Measurements from ENCODE around the gene FREM2. TPM values are rescaled to one million over a fixed set of nuclear protein-coding genes. Genes with fewer than 3 reads are reported as not detected.
A peak's percentile ranks its signal among the peaks of the same experiment; 100 is the strongest.

The FREM2 gene
- total RNA-seq, 3 donors from 2014 or later: 0.33 to 0.96 (median 0.59) TPM

GRCh38 chr13:38755793-38756192 lies 68.9 kb downstream of the FREM2 start:
- no peak overlapping the region for H3K4me3 ChIP-seq
- H3K27ac ChIP-seq: no peak overlapping the region
- H3K9me3 ChIP-seq: no peaks in the 10 kb centered on the region
- H3K27me3 ChIP-seq: peaks cover 0 to 3% of the 10 kb centered on the region in 2 donors
- no peaks in the 10 kb centered on the region for H3K36me3 ChIP-seq
- DNase-seq (ENCODE audit: low spot score in 2 of 2): no peak
- no peaks in the 10 kb centered on the region for H3K4me1 ChIP-seq
- intact Hi-C loops (cut with DNase I; ENCODE audit: low total_unique reads): no loop called here
- TF ChIP-seq POLR2A (IDR thresholded peaks at IDR 0.05) (no peak), POLR2AphosphoS5 (IDR thresholded peaks at IDR 0.05) (no peak), CTCF (IDR thresholded peaks at IDR 0.05) (no peak)

DNA sequence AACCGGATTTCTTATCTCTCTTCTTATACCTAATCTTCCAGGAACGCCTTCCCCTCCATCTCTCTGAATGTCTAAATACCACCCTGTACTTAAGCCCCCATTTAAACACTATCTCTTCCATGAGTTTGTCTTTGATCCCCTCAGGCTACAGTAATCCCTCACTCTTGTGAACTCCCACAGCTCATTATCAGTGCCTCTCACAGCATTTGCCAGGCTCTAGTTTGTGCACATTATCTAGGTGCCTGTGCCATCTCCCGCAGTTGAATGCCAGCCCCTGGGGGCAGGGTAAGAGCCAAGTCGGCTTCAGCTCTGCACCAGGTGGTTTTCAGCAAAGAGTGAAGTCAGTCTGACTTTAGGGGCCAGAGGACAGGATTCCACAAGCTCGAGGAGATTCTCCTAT lies 71.4 kb downstream of the FREM2 start:
- Histone ChIP-seq H3K9me3 (no peaks in the 10 kb centered on the region), H3K4me3 (no peak overlapping the region), H3K4me1 (no peaks in the 10 kb centered on the region), H3K27ac (no peak overlapping the region), H3K36me3 (no peaks in the 10 kb centered on the region), H3K27me3 (peaks cover 0 to 3% of the 10 kb centered on the region in 2 donors)
- DNase-seq (ENCODE audit: low spot score in 2 of 2): no peak
- TF ChIP-seq POLR2AphosphoS5 (IDR thresholded peaks at IDR 0.05) (no peak), CTCF (IDR thresholded peaks at IDR 0.05) (no peak), POLR2A (IDR thresholded peaks at IDR 0.05) (no peak)
- intact Hi-C loops (cut with DNase I; ENCODE audit: low total_unique reads): no loop called here

DNA sequence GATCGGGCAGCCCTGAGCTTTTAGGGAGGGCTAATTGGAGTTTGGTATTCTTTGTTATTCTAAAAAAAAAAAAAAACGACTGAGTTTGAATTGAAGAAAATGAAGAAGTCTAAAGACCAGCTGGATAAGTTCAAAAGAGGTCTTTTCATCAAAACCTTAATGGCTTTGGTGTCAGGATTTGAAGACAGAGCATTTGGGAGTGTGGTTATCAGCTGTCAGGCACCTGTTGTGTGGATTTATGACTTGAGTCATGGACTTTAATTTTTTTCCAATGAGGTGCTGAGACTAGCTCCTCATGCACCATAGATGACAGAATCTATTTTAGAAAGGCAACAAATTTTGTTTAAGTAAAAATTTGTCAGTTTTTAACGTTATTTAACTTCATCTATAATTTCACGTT lies 72.5 kb downstream of the FREM2 start:
- Histone ChIP-seq H3K4me3 (no peak overlapping the region), H3K27me3 (peaks cover 0 to 3% of the 10 kb centered on the region in 2 donors), H3K27ac (no peak overlapping the region), H3K36me3 (no peaks in the 10 kb centered on the region), H3K9me3 (no peaks in the 10 kb centered on the region), H3K4me1 (no peaks in the 10 kb centered on the region)
- no peak for DNase-seq (ENCODE audit: low spot score in 2 of 2)
- TF ChIP-seq POLR2A (IDR thresholded peaks at IDR 0.05) (no peak), POLR2AphosphoS5 (IDR thresholded peaks at IDR 0.05) (no peak)
- intact Hi-C loops (cut with DNase I; ENCODE audit: low total_unique reads): no loop called here

- Histone ChIP-seq H3K4me1 (no peaks in the 10 kb centered on the region), H3K4me3 (no peak overlapping the region), H3K27me3 (peaks cover 0 to under 1% of the 10 kb centered on the region in 2 donors), H3K27ac (no peak overlapping the region), H3K36me3 (no peaks in the 10 kb centered on the region), H3K9me3 (no peaks in the 10 kb centered on the region)
- TF ChIP-seq CTCF (IDR thresholded peaks at IDR 0.05) (peak in 2 of 3 donors; percentile 45 to 50), POLR2AphosphoS5 (IDR thresholded peaks at IDR 0.05) (no peak)
- DNase-seq (ENCODE audit: low spot score in 2 of 2): no peak
- intact Hi-C loops (cut with DNase I; ENCODE audit: low total_unique reads): no loop called here
Measured at GRCh38 chr13:38763446-38764381, 76.8 kb downstream of the FREM2 start.

DNA sequence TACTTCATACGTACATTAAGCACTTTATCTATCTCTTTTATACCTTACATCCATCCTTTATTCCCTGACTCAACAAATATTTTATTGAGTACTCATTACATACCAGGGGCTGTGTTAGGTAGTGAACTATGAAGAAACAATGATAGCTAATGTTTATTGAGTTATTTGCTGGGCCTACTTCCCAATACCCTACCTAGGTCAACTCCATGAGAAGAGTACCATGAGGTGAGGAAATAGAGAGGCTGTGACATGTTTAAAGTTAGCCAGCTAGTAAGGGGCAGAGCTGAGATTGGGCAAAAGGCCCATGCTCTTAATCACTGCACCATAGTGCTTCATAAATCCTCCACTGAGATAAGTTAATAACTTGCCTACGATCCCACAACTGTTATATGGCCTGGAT lies 79.9 kb downstream of the FREM2 start:
- Histone ChIP-seq H3K27me3 (no peaks in the 10 kb centered on the region), H3K36me3 (no peaks in the 10 kb centered on the region), H3K4me1 (no peaks in the 10 kb centered on the region), H3K4me3 (no peak overlapping the region), H3K9me3 (no peaks in the 10 kb centered on the region), H3K27ac (no peak overlapping the region)
- intact Hi-C loops (cut with DNase I; ENCODE audit: low total_unique reads): no loop called here
- no peak for DNase-seq (ENCODE audit: low spot score in 2 of 2)
- no peak for TF ChIP-seq CTCF (IDR thresholded peaks at IDR 0.05)
- TF ChIP-seq POLR2A (IDR thresholded peaks at IDR 0.05): no peak
- no peak for TF ChIP-seq POLR2AphosphoS5 (IDR thresholded peaks at IDR 0.05)

Measured in breast epithelium (tissue), 4 donors.